HK-2 (cell line): ENCODE data around the gene IGHMBP2.

Source experiments
- DNase-seq: peaks from one replicate; pipeline ENCODE4 v3.0.0-alpha.2; 2018; ENCODE audit not compliant: unreplicated experiment

The IGHMBP2 gene

DNA sequence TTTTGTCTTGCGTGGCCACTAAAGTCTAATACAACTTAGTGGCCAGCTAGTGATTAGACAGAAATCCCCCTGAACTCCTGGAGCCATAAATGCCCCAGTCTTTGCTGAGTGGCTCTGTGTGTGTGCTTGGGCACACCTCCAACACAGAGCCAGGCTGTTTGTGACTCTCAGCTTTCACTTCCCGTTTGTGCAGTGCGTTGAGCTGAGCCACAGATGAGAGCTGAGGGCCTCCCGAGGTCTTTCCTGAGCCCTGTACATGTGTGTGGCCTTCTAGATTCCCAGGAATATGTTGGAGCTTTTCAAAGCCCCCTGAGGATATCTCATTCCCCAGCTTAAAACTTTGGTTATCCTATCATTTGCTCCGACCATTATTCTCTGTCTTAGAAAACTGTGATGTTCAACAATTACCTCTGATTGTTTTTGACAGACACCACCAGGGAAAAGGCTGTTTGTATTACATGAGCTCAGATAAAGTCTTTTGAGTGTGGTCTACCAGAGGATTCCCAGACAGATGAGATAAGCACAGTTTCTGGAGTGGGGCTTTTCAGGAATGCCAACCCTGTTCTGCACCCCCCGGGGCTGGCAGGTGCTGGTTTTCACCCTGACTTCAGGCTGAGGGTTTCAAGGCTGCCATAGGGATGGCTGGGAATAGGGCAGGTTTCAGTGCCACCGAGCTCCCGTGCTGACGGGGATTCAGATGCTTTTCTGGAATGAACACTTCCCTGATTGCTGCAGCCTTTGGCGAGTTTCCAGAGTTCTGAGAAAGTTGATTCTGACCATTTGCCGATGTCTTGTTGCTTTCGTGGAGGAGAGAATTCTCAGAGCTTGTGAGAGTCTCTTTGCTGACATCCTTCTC, 23.8 kb downstream of the IGHMBP2 start:
- no peak for DNase-seq

DNA sequence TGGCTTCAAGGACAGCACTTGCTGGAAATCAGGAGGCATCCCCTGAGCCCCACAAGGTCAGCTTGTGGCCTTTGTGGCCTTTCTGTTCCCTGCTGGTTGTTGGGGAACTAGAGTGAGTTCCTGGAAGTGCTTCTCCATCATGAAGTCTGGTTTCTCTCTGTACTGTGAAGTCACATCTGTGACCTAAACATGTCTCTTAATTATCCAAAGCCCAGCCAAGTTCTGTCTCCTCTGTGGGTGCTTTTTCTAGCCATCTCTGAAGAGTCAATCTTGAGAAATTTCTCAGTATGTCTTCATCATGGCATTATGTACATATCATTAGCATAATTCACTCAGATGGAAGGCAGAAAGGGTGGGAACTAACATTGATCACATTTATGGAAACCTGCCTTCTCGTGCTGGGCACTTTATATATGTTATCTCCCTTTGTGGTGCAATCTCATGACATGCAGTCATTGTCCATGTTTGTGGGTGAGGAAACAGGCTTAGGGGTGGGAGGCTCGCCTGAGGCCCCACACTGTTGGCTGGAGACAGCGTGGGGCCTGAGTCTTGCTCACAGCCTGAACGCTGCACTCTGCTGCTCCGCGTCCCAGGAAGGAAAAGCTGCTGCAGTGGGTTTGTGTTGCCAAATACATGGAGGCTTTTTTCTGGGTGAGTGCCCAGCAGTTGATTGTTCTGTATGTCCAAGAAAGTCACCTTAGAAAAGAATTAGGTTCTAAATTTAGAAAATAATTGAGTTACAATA, 24.6 kb downstream of the IGHMBP2 start:
- no peak for DNase-seq

DNA sequence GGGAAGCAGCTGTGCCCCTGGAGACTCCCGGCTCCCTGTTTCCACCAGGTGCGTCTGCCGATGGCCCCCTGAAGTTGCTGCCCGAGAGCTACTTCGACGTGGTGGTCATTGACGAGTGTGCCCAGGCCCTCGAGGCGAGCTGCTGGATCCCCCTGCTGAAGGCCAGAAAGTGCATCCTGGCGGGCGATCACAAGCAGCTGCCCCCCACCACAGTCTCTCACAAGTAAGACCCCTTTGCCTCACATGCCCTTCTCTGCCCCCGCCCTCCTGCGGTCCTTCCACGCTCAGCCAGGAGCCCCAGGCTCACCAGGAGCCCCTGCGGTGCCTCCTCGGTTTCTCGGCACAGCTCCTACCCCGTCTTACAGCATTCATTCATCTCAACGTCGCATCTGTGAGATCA, 25.4 kb downstream of the IGHMBP2 start:
- DNase-seq = no peak

DNA sequence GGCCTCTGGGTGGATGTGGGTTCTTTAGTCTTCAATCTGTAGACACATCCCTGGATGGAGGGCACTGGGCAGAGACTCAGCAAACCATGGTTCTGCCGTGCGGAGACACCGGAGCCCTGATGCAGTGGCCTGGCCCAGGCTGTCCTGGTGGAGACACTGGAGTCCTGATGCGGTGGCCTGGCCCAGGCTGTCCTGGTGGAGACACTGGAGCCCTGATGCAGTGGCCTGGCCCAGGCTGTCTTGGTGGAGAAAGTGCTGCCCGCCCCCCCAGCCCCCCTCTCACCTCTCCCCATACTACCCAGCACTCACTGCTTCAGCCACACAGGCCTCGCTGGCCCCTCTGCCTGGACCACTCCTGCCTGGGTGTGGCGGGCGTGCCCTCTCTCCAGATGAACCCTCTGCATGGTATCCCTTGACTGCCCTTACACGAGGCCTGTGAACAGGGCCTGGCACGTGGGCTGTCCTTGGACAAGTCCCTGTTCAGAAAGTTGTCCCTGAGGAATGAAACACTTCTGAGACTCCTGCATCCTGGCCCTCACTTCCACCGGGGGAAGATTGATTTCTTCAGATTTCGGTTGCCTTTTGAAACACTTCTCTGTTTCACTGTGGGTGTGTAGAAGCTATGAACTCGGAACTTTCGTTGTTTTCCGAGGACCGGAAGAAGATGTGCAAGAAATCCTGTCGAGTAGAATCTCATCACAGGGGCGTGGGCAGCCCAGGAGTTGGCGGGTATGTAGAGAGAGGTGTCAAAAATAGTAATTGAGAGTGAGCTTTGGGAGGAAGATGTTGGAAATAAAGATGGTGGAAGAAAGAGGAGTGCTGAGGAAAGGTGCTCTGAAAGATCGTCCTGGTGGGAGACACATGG, 26.2 kb downstream of the IGHMBP2 start:
- DNase-seq = no peak

DNA sequence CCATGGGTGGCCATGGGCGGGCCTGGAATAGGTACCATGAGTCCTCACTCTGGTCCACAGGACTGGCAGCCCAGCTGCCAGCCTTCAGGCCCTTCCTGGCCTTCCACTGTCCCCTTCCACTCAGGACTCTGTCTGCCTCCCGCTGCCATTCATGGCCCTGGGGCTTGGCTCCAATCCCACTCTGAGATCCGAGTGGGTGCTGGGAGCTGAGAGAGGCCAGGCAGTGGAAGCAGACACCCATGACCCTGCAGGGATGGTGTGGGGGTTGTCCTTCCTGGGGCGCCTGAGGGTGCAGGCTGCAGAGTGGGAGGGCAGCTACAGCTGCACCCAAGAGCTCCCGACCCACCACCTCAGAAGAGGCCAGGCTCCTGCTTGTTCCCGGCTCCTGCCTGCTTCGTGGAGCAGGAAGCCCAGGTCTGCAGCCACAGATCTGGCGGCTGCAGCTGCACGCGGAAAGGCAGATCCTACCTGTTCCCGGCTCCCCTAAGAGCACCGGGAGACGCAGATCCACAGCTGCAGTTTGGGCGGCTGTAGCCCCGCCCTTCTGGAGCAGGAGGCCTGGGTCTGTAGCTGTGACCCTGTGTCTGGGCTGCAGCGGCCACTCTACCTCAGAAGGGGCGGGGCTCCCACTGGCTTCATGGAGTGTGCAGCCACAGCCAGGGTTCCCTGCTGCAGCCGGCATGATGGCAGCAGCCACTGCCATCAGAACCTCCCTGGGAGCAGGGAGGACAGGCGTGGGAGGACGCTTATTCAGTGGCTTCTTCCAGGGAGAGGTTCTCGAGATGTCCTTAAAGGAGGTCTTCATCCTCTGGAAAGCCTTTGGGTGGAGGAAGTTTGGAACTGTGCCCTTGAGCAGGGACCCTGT, 27.5 kb downstream of the IGHMBP2 start:
- no peak for DNase-seq

DNA sequence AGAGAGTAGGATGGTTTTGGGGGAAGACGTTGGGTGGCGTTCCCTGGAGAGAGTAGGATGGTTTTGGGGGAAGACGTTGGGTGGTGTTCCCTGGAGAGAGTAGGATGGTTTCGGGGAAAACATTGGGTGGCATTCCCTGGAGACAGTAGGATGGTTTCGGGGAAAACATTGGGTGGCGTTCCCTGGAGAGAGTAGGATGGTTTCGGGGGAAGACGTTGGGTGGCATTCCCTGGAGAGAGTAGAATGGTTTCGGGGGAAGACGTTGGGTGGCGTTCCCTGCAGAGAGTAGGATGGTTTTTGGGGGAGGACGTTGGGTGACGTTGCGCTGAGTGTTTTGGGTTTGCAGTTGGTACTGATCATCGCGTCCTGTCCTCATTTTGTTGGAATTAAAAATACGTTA, 28.2 kb downstream of the IGHMBP2 start:
- no peak for DNase-seq

DNA sequence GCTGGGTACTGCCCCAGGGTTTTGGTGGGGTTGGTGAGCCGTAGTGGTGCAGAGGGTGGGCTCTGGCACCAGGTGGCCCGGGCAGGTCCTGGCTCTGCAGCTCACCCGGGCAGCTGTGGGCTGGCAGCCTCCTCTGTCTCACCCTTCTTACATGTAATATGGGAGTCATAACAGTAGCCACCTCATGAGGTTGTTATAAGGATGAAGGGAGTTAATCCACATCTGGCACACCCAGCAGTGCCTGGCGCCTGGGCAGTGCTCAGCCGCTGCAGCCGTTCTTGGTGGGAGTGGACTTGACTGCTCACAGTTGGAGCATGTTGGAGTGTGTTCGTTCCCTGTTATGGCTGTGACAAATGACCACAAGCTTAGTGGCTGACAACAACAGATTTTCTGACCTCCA, 28.7 kb downstream of the IGHMBP2 start:
- no peak for DNase-seq

DNA sequence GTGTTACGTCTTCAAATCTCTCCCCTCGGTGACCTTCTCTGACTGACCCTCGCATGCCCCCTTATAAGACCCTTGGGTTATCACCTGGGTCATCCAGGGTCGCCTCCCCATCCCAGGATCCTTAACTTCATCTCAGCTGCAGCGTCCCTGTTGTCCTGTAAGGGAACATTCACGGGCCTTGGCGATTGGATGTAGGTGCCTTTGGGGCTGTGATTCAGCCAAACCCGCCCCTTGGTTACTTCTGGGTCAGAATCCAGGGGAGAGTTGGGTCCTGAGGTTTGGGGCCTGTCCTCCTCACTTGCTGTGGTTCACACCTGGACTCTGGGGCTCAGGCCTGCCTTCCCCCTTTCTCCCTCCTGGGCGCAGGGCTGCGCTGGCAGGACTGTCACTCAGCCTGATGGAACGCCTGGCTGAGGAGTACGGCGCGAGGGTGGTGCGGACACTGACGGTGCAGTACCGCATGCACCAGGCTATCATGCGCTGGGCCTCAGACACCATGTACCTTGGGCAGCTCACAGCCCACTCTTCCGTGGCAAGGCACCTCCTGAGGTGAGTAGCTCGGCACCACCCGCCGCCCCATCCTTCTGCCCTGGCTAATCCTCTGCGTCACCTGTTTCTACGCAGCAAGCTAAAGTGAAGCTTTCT, 29.4 kb downstream of the IGHMBP2 start:
- no peak for DNase-seq

DNA sequence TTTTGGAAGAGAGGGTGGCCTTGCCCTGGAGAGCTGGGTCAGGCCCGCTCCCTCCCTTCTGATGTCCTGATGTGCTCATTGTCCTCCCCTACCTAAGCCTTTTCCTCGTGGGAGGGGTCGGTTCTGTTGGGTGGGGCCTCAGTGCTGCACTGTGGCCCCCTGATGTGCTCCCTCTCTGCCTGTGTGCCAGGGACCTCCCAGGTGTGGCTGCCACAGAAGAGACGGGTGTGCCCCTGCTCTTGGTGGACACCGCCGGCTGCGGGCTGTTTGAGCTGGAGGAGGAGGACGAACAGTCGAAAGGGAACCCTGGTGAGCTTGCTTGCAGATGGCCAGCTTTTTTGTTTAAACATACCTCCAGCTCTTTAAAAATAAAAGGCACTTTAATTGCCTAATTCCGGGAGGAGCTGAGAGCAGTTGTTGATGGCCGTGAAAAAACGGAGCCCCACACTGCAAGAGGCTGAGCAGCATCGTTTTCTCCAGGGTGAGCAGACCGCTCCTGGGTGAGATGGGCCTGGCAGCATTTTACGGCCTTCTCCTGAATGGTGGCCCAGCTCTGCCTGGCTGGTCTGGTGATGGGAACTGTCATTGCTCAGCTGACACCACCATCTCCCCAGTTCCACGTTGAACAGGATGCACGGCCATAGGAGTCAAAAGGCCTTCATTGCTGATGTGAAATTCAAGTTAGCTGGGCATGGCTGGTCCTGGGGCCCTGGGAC, 30.1 kb downstream of the IGHMBP2 start:
- DNase-seq = no peak

DNA sequence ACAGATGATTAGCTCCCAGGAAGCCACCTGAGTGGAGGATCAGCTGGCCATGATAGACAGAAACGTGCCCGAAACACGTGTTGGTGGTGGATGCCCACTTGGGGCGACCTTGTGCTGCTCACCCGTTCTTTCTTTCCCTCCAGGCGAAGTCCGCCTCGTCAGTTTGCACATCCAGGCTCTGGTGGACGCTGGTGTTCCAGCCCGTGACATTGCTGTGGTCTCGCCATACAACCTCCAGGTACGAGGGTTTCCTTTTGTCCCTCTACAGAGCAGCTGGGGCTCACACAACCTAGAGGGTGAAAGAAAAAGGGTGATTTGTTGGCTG, 30.6 kb downstream of the IGHMBP2 start:
- no peak for DNase-seq

DNA sequence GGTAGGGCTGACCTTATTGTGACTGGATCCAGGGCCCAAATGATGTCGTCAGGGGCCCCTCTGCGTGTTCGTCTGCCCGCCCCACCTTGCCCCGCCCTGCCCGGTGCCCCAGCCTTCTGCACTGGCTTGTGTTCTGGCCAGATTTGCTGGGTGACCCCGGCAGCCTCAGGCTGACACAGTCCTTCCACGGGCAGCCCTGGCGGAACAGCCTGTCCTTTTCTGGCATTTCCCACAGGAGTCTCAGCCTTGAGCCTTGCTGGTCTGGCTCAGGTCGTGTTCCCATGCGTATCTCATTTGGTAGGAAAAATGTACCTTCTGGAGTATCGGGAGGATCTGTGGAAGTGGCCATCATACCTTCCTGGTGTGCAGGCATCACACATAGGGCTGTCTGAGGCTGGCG, 31.0 kb downstream of the IGHMBP2 start:
- DNase-seq = no peak

DNA sequence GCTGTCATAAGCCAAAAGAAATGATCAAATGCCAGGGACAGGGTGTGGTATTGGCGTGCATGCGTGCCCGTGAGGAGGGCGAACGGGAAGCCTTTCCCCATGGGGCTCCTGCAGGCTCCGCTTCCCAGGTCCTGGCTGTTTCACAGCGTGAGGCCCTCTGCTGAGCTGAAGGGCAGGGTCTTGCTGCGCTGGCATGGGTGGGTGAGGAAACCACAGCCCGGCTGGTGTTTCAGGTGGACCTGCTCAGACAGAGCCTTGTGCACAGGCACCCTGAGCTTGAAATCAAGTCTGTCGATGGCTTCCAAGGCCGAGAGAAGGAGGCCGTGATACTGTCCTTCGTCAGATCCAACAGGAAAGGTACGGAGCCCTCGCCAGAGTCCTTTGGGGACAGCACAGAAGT, 31.4 kb downstream of the IGHMBP2 start:
- DNase-seq = no peak

DNA sequence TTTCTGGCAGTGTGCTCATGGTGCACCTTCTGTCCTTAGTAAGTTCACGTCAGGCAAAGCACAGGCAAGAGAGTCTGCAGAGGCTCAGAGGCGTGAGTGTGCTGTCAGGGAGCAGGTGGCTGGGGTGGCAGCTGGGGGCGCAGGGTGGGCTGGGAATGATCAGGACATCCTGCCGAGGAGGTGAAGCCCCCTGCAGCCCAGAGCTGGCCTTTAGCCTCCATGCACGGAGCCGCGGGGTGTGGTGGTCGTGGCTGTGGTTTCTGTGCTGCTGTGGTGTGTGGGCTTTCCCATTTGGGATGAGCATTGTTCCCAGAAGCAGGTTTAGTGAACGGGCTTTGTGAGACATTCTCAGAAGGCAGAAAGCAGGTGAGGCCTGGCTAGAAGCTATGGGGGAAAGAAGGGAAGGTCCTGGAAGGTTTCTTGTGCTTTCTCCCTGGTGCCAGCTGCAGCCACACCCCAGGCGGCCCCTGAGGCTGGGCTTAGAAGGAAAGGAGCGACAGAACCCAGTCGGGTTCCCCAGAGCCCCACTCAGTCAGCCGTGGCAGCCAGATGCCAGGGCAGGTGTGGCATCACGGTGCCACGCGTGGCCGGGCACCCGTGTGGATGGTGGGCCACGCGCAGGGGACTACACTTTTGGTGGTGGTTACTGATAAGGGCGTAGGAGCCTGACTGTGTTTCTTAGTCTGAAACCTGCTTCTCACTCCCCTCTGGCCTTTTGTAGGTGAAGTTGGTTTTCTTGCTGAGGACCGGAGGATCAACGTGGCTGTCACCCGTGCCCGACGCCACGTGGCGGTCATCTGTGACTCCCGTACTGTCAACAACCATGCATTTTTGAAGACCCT, 32.0 kb downstream of the IGHMBP2 start:
- DNase-seq = no peak

DNA sequence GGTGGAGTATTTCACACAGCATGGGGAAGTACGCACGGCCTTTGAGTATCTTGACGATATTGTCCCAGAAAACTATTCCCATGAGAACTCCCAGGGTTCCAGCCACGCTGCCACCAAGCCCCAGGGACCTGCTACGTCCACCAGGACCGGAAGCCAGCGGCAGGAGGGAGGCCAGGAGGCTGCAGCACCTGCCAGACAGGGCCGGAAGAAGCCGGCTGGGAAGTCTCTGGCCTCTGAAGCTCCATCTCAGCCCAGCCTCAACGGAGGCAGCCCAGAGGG, 32.6 kb downstream of the IGHMBP2 start:
- DNase-seq = no peak

DNA sequence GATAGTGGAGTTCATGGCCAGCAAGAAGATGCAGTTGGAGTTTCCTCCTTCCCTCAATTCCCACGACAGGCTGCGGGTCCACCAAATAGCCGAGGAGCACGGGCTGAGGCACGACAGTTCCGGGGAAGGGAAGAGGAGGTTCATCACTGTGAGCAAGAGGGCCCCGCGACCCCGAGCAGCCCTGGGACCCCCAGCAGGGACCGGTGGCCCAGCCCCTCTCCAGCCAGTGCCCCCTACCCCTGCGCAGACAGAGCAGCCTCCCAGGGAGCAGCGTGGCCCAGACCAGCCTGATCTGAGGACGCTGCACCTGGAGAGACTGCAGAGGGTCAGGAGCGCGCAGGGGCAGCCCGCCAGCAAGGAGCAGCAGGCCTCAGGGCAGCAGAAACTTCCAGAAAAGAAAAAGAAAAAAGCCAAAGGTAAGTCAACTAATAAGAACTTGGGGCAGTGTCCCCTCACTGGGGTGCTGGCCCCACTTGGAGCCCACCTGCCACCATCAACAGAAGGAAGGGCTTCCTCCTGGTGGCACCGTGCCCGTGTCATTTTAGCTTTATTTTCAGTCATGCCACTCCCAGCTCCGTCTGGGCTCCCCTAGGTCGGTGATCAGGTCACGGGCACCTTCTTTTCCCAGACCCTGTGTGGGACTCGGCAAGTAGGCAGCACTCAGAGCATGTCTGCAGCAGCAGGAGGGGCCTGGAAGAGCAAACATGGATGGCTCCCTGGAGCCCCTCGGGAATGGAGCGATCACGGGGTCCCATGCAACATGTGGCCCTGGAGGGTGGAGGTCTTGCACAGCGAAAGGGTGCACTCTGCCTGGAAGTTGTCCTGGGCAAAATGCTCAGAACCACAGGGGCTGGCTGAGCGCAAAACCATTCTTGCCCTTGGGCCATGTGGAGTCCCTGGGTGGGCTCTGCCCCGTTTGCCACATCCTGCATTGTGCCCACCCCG, 33.3 kb downstream of the IGHMBP2 start:
- no peak for DNase-seq

DNA sequence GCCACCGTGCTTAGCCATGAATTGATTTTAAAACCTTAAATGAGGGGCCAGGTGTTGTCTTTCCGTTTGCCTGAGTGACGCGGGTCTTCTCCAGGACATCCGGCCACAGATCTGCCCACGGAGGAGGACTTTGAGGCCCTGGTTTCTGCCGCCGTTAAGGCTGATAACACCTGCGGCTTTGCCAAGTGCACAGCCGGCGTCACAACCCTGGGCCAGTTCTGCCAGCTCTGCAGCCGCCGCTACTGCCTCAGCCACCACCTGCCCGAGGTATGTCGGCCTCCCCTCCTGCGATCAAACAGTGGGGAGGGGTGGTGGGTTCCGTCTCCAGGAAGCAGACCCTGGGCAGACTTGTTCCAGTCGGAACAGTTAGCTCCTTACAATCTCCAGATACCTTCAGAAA, 34.4 kb downstream of the IGHMBP2 start:
- DNase-seq = no peak

DNA sequence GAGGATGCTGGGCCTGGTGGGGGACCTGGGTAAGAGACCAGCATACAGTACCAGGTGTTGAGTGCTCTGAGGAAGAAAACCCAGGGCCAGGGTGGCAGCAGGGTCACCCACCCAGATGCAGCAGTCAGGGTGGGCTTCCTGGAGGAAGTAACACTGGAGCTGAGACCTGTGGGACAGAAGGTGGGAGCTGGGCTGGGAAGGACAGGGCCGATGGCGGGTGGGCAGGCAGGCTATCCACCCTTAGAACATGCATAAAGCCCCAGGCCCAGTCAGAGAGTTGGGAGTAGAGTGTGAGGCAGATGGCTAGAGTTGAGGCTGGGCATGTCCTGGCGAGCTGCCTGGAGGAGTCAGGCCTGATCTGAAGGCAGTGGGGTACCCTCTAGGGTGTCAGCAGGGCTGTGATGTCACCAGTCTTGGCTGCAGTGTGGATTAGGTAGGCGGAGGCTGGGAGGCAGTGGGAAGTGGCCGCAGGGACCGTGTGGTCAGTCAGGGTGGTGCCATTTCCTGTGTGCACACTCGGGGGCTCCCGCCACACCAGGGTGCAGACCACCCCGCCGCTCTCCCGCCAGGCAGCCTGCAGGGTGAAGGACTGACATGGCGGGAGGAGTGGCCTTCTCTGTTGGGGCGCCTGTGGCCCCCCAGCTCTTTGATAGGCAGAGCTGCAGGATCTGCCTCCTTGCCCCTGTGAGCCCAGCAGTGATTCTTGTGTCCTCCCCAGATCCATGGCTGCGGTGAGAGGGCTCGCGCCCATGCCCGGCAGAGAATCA, 35.3 kb downstream of the IGHMBP2 start:
- no peak for DNase-seq
